Thyroid gland (tissue), 4 donors: ENCODE results near the gene MKKS.

Source experiments
- POLR2A ChIP-seq, 2 donors: fragments of 450-650 bp; IDR thresholded peaks; one replicate each; pipeline ENCODE4 v1.6.1; 2017; ENCODE audit warnings: antibody characterized with exemption in 2 of 2, mild to moderate bottlenecking in 2 of 2, moderate library complexity in 1 of 2
- TF ChIP-seq, protein P1 (sequence below), 6 experiments: fragments of 200-600 bp in 3 of 6; fragments of 450-650 bp in 3 of 6; sonication (generic) in 3 of 6; IDR thresholded peaks; one replicate each; pipeline ENCODE4 v1.5.1; 2016 to 2019; ENCODE audit warnings: antibody characterized with exemption in 6 of 6, mild to moderate bottlenecking in 2 of 6, inconsistent platforms in 1 of 6, moderate library complexity in 1 of 6

- TF ChIP-seq, protein P1, sequence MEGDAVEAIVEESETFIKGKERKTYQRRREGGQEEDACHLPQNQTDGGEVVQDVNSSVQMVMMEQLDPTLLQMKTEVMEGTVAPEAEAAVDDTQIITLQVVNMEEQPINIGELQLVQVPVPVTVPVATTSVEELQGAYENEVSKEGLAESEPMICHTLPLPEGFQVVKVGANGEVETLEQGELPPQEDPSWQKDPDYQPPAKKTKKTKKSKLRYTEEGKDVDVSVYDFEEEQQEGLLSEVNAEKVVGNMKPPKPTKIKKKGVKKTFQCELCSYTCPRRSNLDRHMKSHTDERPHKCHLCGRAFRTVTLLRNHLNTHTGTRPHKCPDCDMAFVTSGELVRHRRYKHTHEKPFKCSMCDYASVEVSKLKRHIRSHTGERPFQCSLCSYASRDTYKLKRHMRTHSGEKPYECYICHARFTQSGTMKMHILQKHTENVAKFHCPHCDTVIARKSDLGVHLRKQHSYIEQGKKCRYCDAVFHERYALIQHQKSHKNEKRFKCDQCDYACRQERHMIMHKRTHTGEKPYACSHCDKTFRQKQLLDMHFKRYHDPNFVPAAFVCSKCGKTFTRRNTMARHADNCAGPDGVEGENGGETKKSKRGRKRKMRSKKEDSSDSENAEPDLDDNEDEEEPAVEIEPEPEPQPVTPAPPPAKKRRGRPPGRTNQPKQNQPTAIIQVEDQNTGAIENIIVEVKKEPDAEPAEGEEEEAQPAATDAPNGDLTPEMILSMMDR (IDR thresholded peaks at IDR 0.05): no peak
- no peak for TF ChIP-seq POLR2A (IDR thresholded peaks at IDR 0.05)
These were observed 4.2 kb upstream of the MKKS start for GRCh38 chr20:10438217-10438616.
